ENCODE results near the gene CA10.

The CA10 gene

GRCh38 chr17:51805185-51805584 lies 353.3 kb downstream of the CA10 start:
- TF ChIP-seq TAF1 (IDR thresholded peaks at IDR 0.05; ENCODE audit: borderline replicate concordance, low read depth, low read length) (no peak), POLR2A (IDR thresholded peaks at IDR 0.05; ENCODE audit: low read depth, low read length) (no peak), POLR2AphosphoS5 (IDR thresholded peaks at IDR 0.05; ENCODE audit: low read depth, low read length) (no peak)
- no peak for DNase-seq (ENCODE audit: insufficient read length)
- FAIRE-seq = no peak

GRCh38 chr17:51803161-51803560 lies 355.4 kb downstream of the CA10 start:
- FAIRE-seq = no peak
- no peak for DNase-seq (ENCODE audit: insufficient read length)
- TF ChIP-seq TAF1 (IDR thresholded peaks at IDR 0.05; ENCODE audit: borderline replicate concordance, low read depth, low read length) = no peak
- no peak for TF ChIP-seq POLR2AphosphoS5 (IDR thresholded peaks at IDR 0.05; ENCODE audit: low read depth, low read length)
- TF ChIP-seq POLR2A (IDR thresholded peaks at IDR 0.05; ENCODE audit: low read depth, low read length) = no peak

GRCh38 chr17:51802544-51802943 lies 356.0 kb downstream of the CA10 start:
- FAIRE-seq (no peak), DNase-seq (ENCODE audit: insufficient read length) (no peak)
- TF ChIP-seq POLR2A (IDR thresholded peaks at IDR 0.05; ENCODE audit: low read depth, low read length) (no peak), TAF1 (IDR thresholded peaks at IDR 0.05; ENCODE audit: borderline replicate concordance, low read depth, low read length) (no peak), POLR2AphosphoS5 (IDR thresholded peaks at IDR 0.05; ENCODE audit: low read depth, low read length) (no peak)

- no peak for DNase-seq (ENCODE audit: insufficient read length)
- no peak for FAIRE-seq
- TF ChIP-seq POLR2AphosphoS5 (IDR thresholded peaks at IDR 0.05; ENCODE audit: low read depth, low read length) (no peak), TAF1 (IDR thresholded peaks at IDR 0.05; ENCODE audit: borderline replicate concordance, low read depth, low read length) (no peak), POLR2A (IDR thresholded peaks at IDR 0.05; ENCODE audit: low read depth, low read length) (no peak)
Measured at GRCh38 chr17:51801626-51802025, 356.9 kb downstream of the CA10 start.

GRCh38 chr17:51799981-51800380 lies 358.5 kb downstream of the CA10 start:
- no peak for FAIRE-seq
- DNase-seq (ENCODE audit: insufficient read length) = no peak
- TF ChIP-seq POLR2AphosphoS5 (IDR thresholded peaks at IDR 0.05; ENCODE audit: low read depth, low read length) = no peak
- TF ChIP-seq TAF1 (IDR thresholded peaks at IDR 0.05; ENCODE audit: borderline replicate concordance, low read depth, low read length) = no peak
- TF ChIP-seq POLR2A (IDR thresholded peaks at IDR 0.05; ENCODE audit: low read depth, low read length) = no peak

GRCh38 chr17:51799240-51799639 lies 359.3 kb downstream of the CA10 start:
- DNase-seq (ENCODE audit: insufficient read length) = no peak
- no peak for FAIRE-seq
- TF ChIP-seq TAF1 (IDR thresholded peaks at IDR 0.05; ENCODE audit: borderline replicate concordance, low read depth, low read length) = no peak
- TF ChIP-seq POLR2A (IDR thresholded peaks at IDR 0.05; ENCODE audit: low read depth, low read length) = no peak
- no peak for TF ChIP-seq POLR2AphosphoS5 (IDR thresholded peaks at IDR 0.05; ENCODE audit: low read depth, low read length)

GRCh38 chr17:51797150-51797549 lies 361.4 kb downstream of the CA10 start:
- FAIRE-seq = no peak
- TF ChIP-seq POLR2A (IDR thresholded peaks at IDR 0.05; ENCODE audit: low read depth, low read length) (no peak), TAF1 (IDR thresholded peaks at IDR 0.05; ENCODE audit: borderline replicate concordance, low read depth, low read length) (no peak), POLR2AphosphoS5 (IDR thresholded peaks at IDR 0.05; ENCODE audit: low read depth, low read length) (no peak)
- no peak for DNase-seq (ENCODE audit: insufficient read length)

GRCh38 chr17:51796026-51796425 lies 362.5 kb downstream of the CA10 start:
- no peak for TF ChIP-seq TAF1 (IDR thresholded peaks at IDR 0.05; ENCODE audit: borderline replicate concordance, low read depth, low read length)
- no peak for TF ChIP-seq POLR2AphosphoS5 (IDR thresholded peaks at IDR 0.05; ENCODE audit: low read depth, low read length)
- TF ChIP-seq POLR2A (IDR thresholded peaks at IDR 0.05; ENCODE audit: low read depth, low read length) = no peak
- DNase-seq (ENCODE audit: insufficient read length) = no peak
- FAIRE-seq = no peak

- FAIRE-seq = no peak
- no peak for TF ChIP-seq TAF1 (IDR thresholded peaks at IDR 0.05; ENCODE audit: borderline replicate concordance, low read depth, low read length)
- TF ChIP-seq POLR2A (IDR thresholded peaks at IDR 0.05; ENCODE audit: low read depth, low read length) = no peak
- TF ChIP-seq POLR2AphosphoS5 (IDR thresholded peaks at IDR 0.05; ENCODE audit: low read depth, low read length) = no peak
Measured at GRCh38 chr17:51795401-51795800, 363.1 kb downstream of the CA10 start.

GRCh38 chr17:51794466-51794865 lies 364.0 kb downstream of the CA10 start:
- FAIRE-seq (no peak), DNase-seq (ENCODE audit: insufficient read length) (no peak)
- TF ChIP-seq POLR2A (IDR thresholded peaks at IDR 0.05; ENCODE audit: low read depth, low read length) (no peak), TAF1 (IDR thresholded peaks at IDR 0.05; ENCODE audit: borderline replicate concordance, low read depth, low read length) (no peak), POLR2AphosphoS5 (IDR thresholded peaks at IDR 0.05; ENCODE audit: low read depth, low read length) (no peak)

More at GRCh38 chr17:51795401-51795800, 363.1 kb downstream of the CA10 start:
- DNase-seq (ENCODE audit: insufficient read length) = no peak

- FAIRE-seq (no peak), DNase-seq (ENCODE audit: insufficient read length) (no peak)
- no peak for TF ChIP-seq TAF1 (IDR thresholded peaks at IDR 0.05; ENCODE audit: borderline replicate concordance, low read depth, low read length)
- no peak for TF ChIP-seq POLR2A (IDR thresholded peaks at IDR 0.05; ENCODE audit: low read depth, low read length)
Measured at GRCh38 chr17:51793686-51794085, 364.8 kb downstream of the CA10 start.

- TF ChIP-seq POLR2A (IDR thresholded peaks at IDR 0.05; ENCODE audit: low read depth, low read length) (no peak), POLR2AphosphoS5 (IDR thresholded peaks at IDR 0.05; ENCODE audit: low read depth, low read length) (no peak), TAF1 (IDR thresholded peaks at IDR 0.05; ENCODE audit: borderline replicate concordance, low read depth, low read length) (no peak)
- DNase-seq (ENCODE audit: insufficient read length) = no peak
- FAIRE-seq = no peak
Measured at GRCh38 chr17:51778842-51779241, 379.7 kb downstream of the CA10 start.
